Measurements from ENCODE around the gene KRT73. TPM values are rescaled to one million over a fixed set of nuclear protein-coding genes. Genes with fewer than 3 reads are reported as not detected.

Gene KRT73
- total RNA-seq, 1 experiment from 2014 or later = not detected

GRCh38 chr12:52645982-52646381 is 27.6 kb upstream of the KRT73 start:
- no peak for DNase-seq (ENCODE audit: low read depth)

GRCh38 chr12:52645120-52645761 is 26.9 kb upstream of the KRT73 start:
- no peak for DNase-seq (ENCODE audit: low read depth)

- no peak for DNase-seq (ENCODE audit: low read depth)
Observed at GRCh38 chr12:52644078-52644415, 25.7 kb upstream of the KRT73 start.

- no peak for DNase-seq (ENCODE audit: low read depth)
Observed at GRCh38 chr12:52643233-52644077, 25.1 kb upstream of the KRT73 start.

- no peak for DNase-seq (ENCODE audit: low read depth)
Observed at GRCh38 chr12:52641468-52641867, 23.1 kb upstream of the KRT73 start.

GRCh38 chr12:52637299-52637698 is 18.9 kb upstream of the KRT73 start:
- no peak for DNase-seq (ENCODE audit: low read depth)

GRCh38 chr12:52636592-52637258 is 18.4 kb upstream of the KRT73 start:
- DNase-seq (ENCODE audit: low read depth) = no peak

GRCh38 chr12:52636189-52636588 is 17.8 kb upstream of the KRT73 start:
- DNase-seq (ENCODE audit: low read depth) = no peak

GRCh38 chr12:52634266-52635056 is 16.1 kb upstream of the KRT73 start:
- DNase-seq (ENCODE audit: low read depth) = no peak

- no peak for DNase-seq (ENCODE audit: low read depth)
Observed at GRCh38 chr12:52633383-52633782, 15.0 kb upstream of the KRT73 start.

GRCh38 chr12:52632656-52633055 is 14.3 kb upstream of the KRT73 start:
- no peak for DNase-seq (ENCODE audit: low read depth)

- DNase-seq (ENCODE audit: low read depth) = no peak
Observed at GRCh38 chr12:52631676-52632459, 13.5 kb upstream of the KRT73 start.

GRCh38 chr12:52631264-52631663 is 12.9 kb upstream of the KRT73 start:
- no peak for DNase-seq (ENCODE audit: low read depth)

GRCh38 chr12:52630599-52631200 is 12.3 kb upstream of the KRT73 start:
- no peak for DNase-seq (ENCODE audit: low read depth)

- no peak for DNase-seq (ENCODE audit: low read depth)
Observed at GRCh38 chr12:52630008-52630500, 11.7 kb upstream of the KRT73 start.

- DNase-seq (ENCODE audit: low read depth) = no peak
Observed at GRCh38 chr12:52629281-52630007, 11.1 kb upstream of the KRT73 start.

- DNase-seq (ENCODE audit: low read depth) = no peak
Observed at GRCh38 chr12:52628841-52629240, 10.5 kb upstream of the KRT73 start.

- no peak for DNase-seq (ENCODE audit: low read depth)
Observed at GRCh38 chr12:52628111-52628507, 9.8 kb upstream of the KRT73 start.

GRCh38 chr12:52627395-52628110 is 9.2 kb upstream of the KRT73 start:
- no peak for DNase-seq (ENCODE audit: low read depth)

Measured in RPMI7951 (cell line).